Panc1 (cell line): ENCODE data around the gene ENKD1.

Experiments used
- CTCF ChIP-seq: fragments of 450-650 bp; IDR thresholded peaks from 2 replicates; pipeline ENCODE4 v1.5.1; 2017; ENCODE audit warnings: mild to moderate bottlenecking
- POLR2AphosphoS5 ChIP-seq: IDR thresholded peaks from 2 replicates; pipeline ENCODE4 v1.6.1; 2012; ENCODE audit warnings: mild to moderate bottlenecking, low read depth, low read length, moderate library complexity
- REST ChIP-seq, 2 experiments: IDR thresholded peaks; 2 replicates each; pipeline ENCODE4 v1.6.1; 2011 to 2012; ENCODE audit warnings: low read depth in 2 of 2, control low read depth in 1 of 2, low read length in 1 of 2, mild to moderate bottlenecking in 1 of 2, moderate library complexity in 1 of 2; ENCODE audit not compliant: insufficient read depth in 1 of 2
- SIN3A ChIP-seq: IDR thresholded peaks from 2 replicates; pipeline ENCODE4 v1.6.1; 2012; ENCODE audit warnings: low read depth, mild to moderate bottlenecking, low read length, moderate library complexity, borderline replicate concordance; ENCODE audit not compliant: insufficient read depth
- TCF7L2 ChIP-seq: IDR thresholded peaks from 2 replicates; pipeline ENCODE4 v1.6.1; 2011; ENCODE audit warnings: mild to moderate bottlenecking, low read depth, low read length, inconsistent platforms

- TF ChIP-seq REST (IDR thresholded peaks at IDR 0.05; ENCODE audit: insufficient read depth in 1 of 2, low read depth in 2 of 2, low read length in 1 of 2), result no peak
- TF ChIP-seq CTCF, result no peak
- TF ChIP-seq SIN3A, result no peak
- TF ChIP-seq POLR2AphosphoS5, result no peak
- no peak for TF ChIP-seq TCF7L2
Measured at GRCh38 chr16:67694611-67695010, 28.1 kb upstream of the ENKD1 start.
